Liver (tissue), 9 donors: Measurements from ENCODE around the gene UBXN6. TPM values are rescaled to one million over a fixed set of nuclear protein-coding genes. Genes with fewer than 3 reads are reported as not detected.

Experiments used
- DNase-seq: peaks from one replicate; pipeline ENCODE4 v3.0.0-alpha.2; 2017; ENCODE audit warnings: low spot score
- H3K27ac ChIP-seq, 2 donors: one replicate each; pipeline ENCODE4 v1.7.0; 2013; ENCODE audit warnings: inconsistent platforms in 2 of 2, low read length in 2 of 2, control low read depth in 1 of 2, low read depth in 1 of 2, mild to moderate bottlenecking in 1 of 2
- H3K27me3 ChIP-seq, 4 donors: one replicate each; pipeline versions ENCODE4 v1.6.1 to v1.7.0; 2013; ENCODE audit warnings: low read length in 3 of 4, inconsistent platforms in 1 of 4, mild to moderate bottlenecking in 1 of 4, moderate library complexity in 1 of 4; ENCODE audit not compliant: control insufficient read depth in 4 of 4, insufficient read depth in 4 of 4
- H3K36me3 ChIP-seq, 4 donors: one replicate each; pipeline versions ENCODE4 v1.6.1 to v1.7.0; 2013; ENCODE audit warnings: low read length in 3 of 4, mild to moderate bottlenecking in 3 of 4, low read depth in 1 of 4, moderate library complexity in 1 of 4; ENCODE audit not compliant: control insufficient read depth in 4 of 4, insufficient read depth in 3 of 4
- H3K4me1 ChIP-seq, 4 donors: one replicate each; pipeline versions ENCODE4 v1.6.1 to v1.7.0; 2013; ENCODE audit warnings: low read length in 3 of 4, mild to moderate bottlenecking in 3 of 4, moderate library complexity in 1 of 4; ENCODE audit not compliant: control insufficient read depth in 4 of 4, insufficient read depth in 4 of 4
- H3K4me3 ChIP-seq, 3 donors: one replicate each; pipeline versions ENCODE4 v1.6.1 to v1.7.0; 2013; ENCODE audit warnings: low read length in 3 of 3, control low read depth in 1 of 3, low read depth in 1 of 3, mild to moderate bottlenecking in 1 of 3
- H3K9ac ChIP-seq, 2 donors: one replicate each; pipeline ENCODE4 v1.7.0; 2013; ENCODE audit warnings: low read length in 2 of 2, mild to moderate bottlenecking in 2 of 2, moderate library complexity in 2 of 2, control low read depth in 1 of 2, low read depth in 1 of 2
- H3K9me3 ChIP-seq, 4 donors: one replicate each; pipeline versions ENCODE4 v1.6.1 to v1.7.0; 2013; ENCODE audit warnings: low read length in 3 of 4; ENCODE audit not compliant: control insufficient read depth in 4 of 4
- ATF3 ChIP-seq: IDR thresholded peaks from 2 replicates; pipeline ENCODE4 v1.6.1; 2016; ENCODE audit warnings: antibody characterized with exemption
- CTCF ChIP-seq: fragments of 150-350 bp; IDR thresholded peaks from 2 replicates; pipeline ENCODE4 v1.5.1; 2017; ENCODE audit warnings: improper control_type of control experiment, low read depth, low read length; ENCODE audit not compliant: missing input control
- EGR1 ChIP-seq, 2 donors: IDR thresholded peaks; 2 replicates each; pipeline ENCODE4 v1.6.1; 2016 to 2018; ENCODE audit warnings: antibody characterized with exemption in 2 of 2, low read depth in 2 of 2
- FOXA1 ChIP-seq: IDR thresholded peaks from 2 replicates; pipeline ENCODE4 v1.6.1; 2016; ENCODE audit warnings: antibody characterized with exemption
- FOXA2 ChIP-seq: IDR thresholded peaks from 2 replicates; pipeline ENCODE4 v1.6.1; 2016; ENCODE audit warnings: antibody characterized with exemption
- GABPA ChIP-seq, 2 donors: IDR thresholded peaks in 1 of 2; conservative IDR thresholded peaks in 1 of 2; 2 replicates each; pipeline ENCODE4 v1.6.1; 2016; ENCODE audit warnings: antibody characterized with exemption in 2 of 2, mild to moderate bottlenecking in 1 of 2, moderate library complexity in 1 of 2
- HNF4A ChIP-seq, 2 donors: conservative IDR thresholded peaks; 2 replicates each; pipeline ENCODE4 v1.6.1; 2016; ENCODE audit warnings: antibody characterized with exemption in 2 of 2, mild to moderate bottlenecking in 2 of 2
- HNF4G ChIP-seq: IDR thresholded peaks from 2 replicates; pipeline ENCODE4 v1.6.1; 2016; ENCODE audit warnings: antibody characterized with exemption
- JUND ChIP-seq, 2 donors: IDR thresholded peaks; 2 replicates each; pipeline ENCODE4 v1.6.1; 2016; ENCODE audit warnings: antibody characterized with exemption in 2 of 2
- MAX ChIP-seq: IDR thresholded peaks from 2 replicates; pipeline ENCODE4 v1.6.1; 2016; ENCODE audit warnings: antibody characterized with exemption
- NR2F2 ChIP-seq: IDR thresholded peaks from 2 replicates; pipeline ENCODE4 v1.6.1; 2016; ENCODE audit warnings: antibody characterized with exemption
- RAD21 ChIP-seq, 2 donors: IDR thresholded peaks; 2 replicates each; pipeline ENCODE4 v1.6.1; 2016; ENCODE audit warnings: antibody characterized with exemption in 2 of 2, mild to moderate bottlenecking in 2 of 2
- REST ChIP-seq: IDR thresholded peaks from 2 replicates; pipeline ENCODE4 v1.6.1; 2016; ENCODE audit warnings: antibody characterized with exemption, mild to moderate bottlenecking
- RXRA ChIP-seq, 2 donors: IDR thresholded peaks; 2 replicates each; pipeline ENCODE4 v1.6.1; 2017 to 2018; ENCODE audit warnings: antibody characterized with exemption in 2 of 2, mild to moderate bottlenecking in 1 of 2
- TAF1 ChIP-seq: conservative IDR thresholded peaks from 2 replicates; pipeline ENCODE4 v1.6.1; 2016; ENCODE audit warnings: antibody characterized with exemption, mild to moderate bottlenecking
- ZBTB33 ChIP-seq: IDR thresholded peaks from 2 replicates; pipeline ENCODE4 v1.6.1; 2016; ENCODE audit warnings: antibody characterized with exemption
- WGBS: extraction: QIAGEN DNeasy Blood & Tissue Kit; methylation state at CpG from one replicate; pipeline ENCODE4 v1.1.7; 2013; 5-methylcytosine and 5-hydroxymethylcytosine counted together
- polyA plus RNA-seq, 2 donors: library from polyadenylated mRNA; stranded (reverse) in 1 of 2; unstranded in 1 of 2; fragments of 200-250 nt in 1 of 2; fragments of >200 nt in 1 of 2; fragmentation: Nextera tagmentation in 1 of 2; extraction: Ambion mirVana in 1 of 2; gene quantifications; one replicate each; pipeline versions ENCODE4 v1.2.1 to v1.2.3, GENCODE V29; 2013 to 2015
- total RNA-seq, 2 donors: library from RNA; depleted of rRNA; stranded (reverse); fragments of >200 nt; gene quantifications; one replicate each; pipeline ENCODE4 v1.2.3, GENCODE V29; 2014
- donor health status: healthy.
- donor health status: healthy.
- donor health status: healthy.
- donor health status: healthy.
- donor health status: healthy.

UBXN6 gene
- total and polyA plus RNA-seq, 4 donors, result 33.0 to 92.3 (median 54.0) TPM

GRCh38 chr19:4497770-4498389, 40.3 kb upstream of the UBXN6 start:
- DNase-seq, result no peak
- H3K9me3 ChIP-seq, result no peaks in the 10 kb centered on the region
- no peaks in the 10 kb centered on the region for H3K27me3 ChIP-seq
- no peak for TF ChIP-seq RXRA (IDR thresholded peaks at IDR 0.05)
- TF ChIP-seq CTCF, result no peak
- no peak for TF ChIP-seq NR2F2
- no peak for TF ChIP-seq JUND (IDR thresholded peaks at IDR 0.05)
- TF ChIP-seq GABPA (IDR thresholded peaks at IDR 0.05 in 1 of 2, conservative IDR thresholded peaks at IDR 0.05 in 1 of 2), result no peak
- TF ChIP-seq HNF4A (conservative IDR thresholded peaks at IDR 0.05), result no peak
- no peak for TF ChIP-seq MAX
- no peak for TF ChIP-seq FOXA2
- TF ChIP-seq RAD21 (IDR thresholded peaks at IDR 0.05), result no peak
- TF ChIP-seq HNF4G, result no peak
- no peak for TF ChIP-seq FOXA1
- no peak for TF ChIP-seq ZBTB33
- TF ChIP-seq REST, result no peak
- no peak for TF ChIP-seq EGR1 (IDR thresholded peaks at IDR 0.05; ENCODE audit: low read depth in 2 of 2)
- TF ChIP-seq ATF3, result no peak
- no peak for TF ChIP-seq TAF1
- peaks cover 5 to 58% (median 21%) of the 10 kb centered on the region in 4 donors for H3K36me3 ChIP-seq
- H3K9ac ChIP-seq, result no peak overlapping the region
- 96% methylated on average over 25 of the region's 25 CpGs for WGBS
- no peak overlapping the region for H3K4me3 ChIP-seq
- no peaks in the 10 kb centered on the region for H3K4me1 ChIP-seq
- no peak overlapping the region for H3K27ac ChIP-seq

- TF ChIP-seq FOXA2 (no peak), EGR1 (IDR thresholded peaks at IDR 0.05; ENCODE audit: low read depth in 2 of 2) (no peak)
- DNase-seq, result no peak
- Histone ChIP-seq H3K27me3 (no peaks in the 10 kb centered on the region), H3K9me3 (no peaks in the 10 kb centered on the region), H3K4me1 (no peaks in the 10 kb centered on the region), H3K36me3 (peaks cover 4 to 50% (median 16%) of the 10 kb centered on the region in 4 donors), H3K27ac (no peak overlapping the region), H3K4me3 (no peak overlapping the region), H3K9ac (no peak overlapping the region)
- WGBS, result 94% methylated on average over 18 of the region's 18 CpGs
Observed at GRCh38 chr19:4496304-4496703, 38.7 kb upstream of the UBXN6 start.
